ENCODE measurements around the gene CACNA1H. TPM values are rescaled to one million over a fixed set of nuclear protein-coding genes. Genes with fewer than 3 reads are reported as not detected.

CACNA1H gene
- total and polyA plus RNA-seq, 2 of the 8 experiments (the other 6 are each of a cell fraction or from before 2014, with no cell fraction given): 14.0 to 28.7 TPM

GRCh38 chr16:1265090-1265630 is 112.3 kb downstream of the CACNA1H start (continued):
- TF ChIP-seq POU5F1 (IDR thresholded peaks at IDR 0.05; ENCODE audit: low read depth, low read length): no peak
- no peak for TF ChIP-seq NRF1 (IDR thresholded peaks at IDR 0.05; ENCODE audit: low read depth, low read length)
- TF ChIP-seq MAX (IDR thresholded peaks at IDR 0.05): no peak
- TF ChIP-seq KDM1A (IDR thresholded peaks at IDR 0.05; ENCODE audit: borderline replicate concordance, low read length): no peak
- no peak for TF ChIP-seq ATF2 (IDR thresholded peaks at IDR 0.05; ENCODE audit: low read length)
